Fibroblast of skin of abdomen (primary cell): ENCODE results near the gene CGB2.
A peak's percentile ranks its signal among the peaks of the same experiment; 100 is the strongest.

Source experiments
- DNase-seq: peaks from one replicate; pipeline ENCODE4 v3.0.0-alpha.2; 2013

Gene CGB2

GRCh38 chr19:49070416-49070815 is 38.7 kb downstream of the CGB2 start:
- DNase-seq = no peak

GRCh38 chr19:49071860-49072547 is 40.3 kb downstream of the CGB2 start:
- DNase-seq = no peak

- DNase-seq = no peak
Measured at GRCh38 chr19:49073514-49074378, 42.1 kb downstream of the CGB2 start.

- peak; percentile 37 for DNase-seq
Measured at GRCh38 chr19:49074869-49075268, 43.2 kb downstream of the CGB2 start.

GRCh38 chr19:49080392-49080791 is 48.7 kb downstream of the CGB2 start:
- DNase-seq = no peak

- DNase-seq = no peak
Measured at GRCh38 chr19:49081273-49081672, 49.6 kb downstream of the CGB2 start.
